Measurements from ENCODE around the gene SORT1.

Gene SORT1

DNA sequence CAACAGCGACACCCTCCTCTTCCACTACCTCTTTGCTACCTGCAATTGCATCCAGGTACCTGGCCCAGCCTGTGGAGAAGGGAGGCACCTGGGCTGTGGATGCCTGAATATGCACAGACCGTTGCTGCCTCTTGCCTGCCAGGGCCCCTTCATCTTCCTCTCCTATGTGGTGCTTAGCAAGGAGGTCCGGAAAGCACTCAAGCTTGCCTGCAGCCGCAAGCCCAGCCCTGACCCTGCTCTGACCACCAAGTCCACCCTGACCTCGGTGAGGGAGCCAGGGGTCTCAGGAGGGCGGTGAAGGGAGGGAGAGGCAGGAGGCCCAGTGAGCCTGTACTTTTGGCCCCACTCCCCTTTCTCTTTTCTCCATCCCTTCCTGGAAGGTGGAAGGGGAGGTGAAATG is 126.3 kb downstream of the SORT1 start:
- no peak for DNase-seq

DNA sequence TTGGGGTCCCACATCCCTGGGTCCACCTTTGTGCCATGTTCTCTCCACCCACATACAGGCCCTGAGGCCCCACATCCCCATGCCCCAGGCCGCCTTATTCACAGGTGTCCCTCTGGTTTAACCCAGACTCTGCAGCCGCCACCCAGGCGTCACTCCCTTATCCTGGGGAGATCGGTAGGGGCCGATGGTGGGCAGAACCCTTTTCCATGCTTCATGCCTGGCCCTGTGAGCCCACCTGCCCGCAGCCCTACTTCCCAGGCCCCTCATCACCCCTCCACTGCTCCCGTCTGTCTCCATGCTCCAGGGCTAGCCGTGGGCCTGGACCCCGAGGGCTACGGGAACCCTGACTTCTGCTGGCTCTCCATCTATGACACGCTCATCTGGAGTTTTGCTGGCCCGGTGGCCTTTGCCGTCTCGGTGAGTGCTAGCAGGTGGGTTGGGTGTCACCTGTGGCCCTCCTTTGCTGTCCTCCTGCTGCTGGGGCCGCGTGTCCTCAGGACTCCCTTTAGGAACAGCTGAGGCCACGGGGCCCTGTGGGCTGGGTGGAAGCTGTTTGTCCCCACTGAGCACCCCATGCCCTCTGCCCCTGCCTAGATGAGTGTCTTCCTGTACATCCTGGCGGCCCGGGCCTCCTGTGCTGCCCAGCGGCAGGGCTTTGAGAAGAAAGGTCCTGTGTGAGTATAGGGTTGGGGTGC is 126.9 kb downstream of the SORT1 start:
- DNase-seq, result no peak

GRCh38 chr1:109269981-109270622 is 127.6 kb downstream of the SORT1 start:
- DNase-seq, result no peak

DNA sequence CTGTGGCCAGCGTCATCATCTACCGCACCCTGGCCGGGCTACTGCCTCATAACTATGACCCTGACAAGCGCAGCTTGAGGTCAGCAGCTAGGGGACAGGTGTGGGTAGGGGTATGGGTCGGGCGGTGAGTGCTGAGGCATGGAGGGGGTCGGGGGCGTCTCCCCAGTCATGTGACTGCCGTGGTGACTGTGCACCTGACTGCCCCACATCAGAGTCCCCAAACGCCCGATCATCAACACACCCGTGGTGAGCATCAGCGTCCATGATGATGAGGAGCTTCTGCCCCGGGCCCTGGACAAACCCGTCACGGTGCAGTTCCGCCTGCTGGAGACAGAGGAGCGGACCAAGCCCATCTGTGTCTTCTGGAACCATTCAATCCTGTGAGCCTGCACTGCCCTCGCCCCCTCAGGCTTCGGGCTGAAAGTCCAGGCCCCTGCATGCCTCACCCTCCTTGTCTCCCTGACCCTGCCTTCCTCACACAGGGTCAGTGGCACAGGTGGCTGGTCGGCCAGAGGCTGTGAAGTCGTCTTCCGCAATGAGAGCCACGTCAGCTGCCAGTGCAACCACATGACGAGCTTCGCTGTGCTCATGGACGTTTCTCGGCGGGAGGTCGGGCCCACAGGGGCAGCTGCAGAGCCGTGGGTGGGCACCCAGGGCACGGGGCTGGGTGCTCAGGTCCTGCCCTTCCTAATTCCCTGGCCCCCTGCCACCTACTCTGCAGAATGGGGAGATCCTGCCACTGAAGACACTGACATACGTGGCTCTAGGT is 128.3 kb downstream of the SORT1 start:
- no peak for DNase-seq

GRCh38 chr1:109268431-109269211 is 129.1 kb downstream of the SORT1 start:
- DNase-seq, result no peak

- DNase-seq, result no peak
These were observed 129.9 kb downstream of the SORT1 start for GRCh38 chr1:109267743-109268300.

DNA sequence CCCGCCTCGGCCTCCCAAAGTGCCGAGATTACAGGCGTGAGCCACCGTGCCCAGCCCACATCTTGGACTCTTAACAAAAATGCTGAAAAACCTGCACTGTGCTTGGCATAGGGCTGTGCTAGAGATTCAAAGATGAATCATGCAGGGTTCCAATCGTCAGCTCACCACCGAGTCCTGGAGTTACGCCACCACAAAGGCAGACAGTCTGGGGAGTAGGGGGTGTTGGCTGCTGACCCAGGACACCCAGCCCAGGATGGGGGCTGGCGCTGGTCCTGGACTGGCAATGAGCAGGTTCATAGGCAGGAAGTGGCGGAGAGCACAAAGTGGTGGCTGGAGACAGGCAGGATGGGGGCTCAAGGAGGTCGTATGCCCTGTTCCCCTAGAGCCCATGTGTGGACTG is 130.8 kb downstream of the SORT1 start:
- no peak for DNase-seq

DNA sequence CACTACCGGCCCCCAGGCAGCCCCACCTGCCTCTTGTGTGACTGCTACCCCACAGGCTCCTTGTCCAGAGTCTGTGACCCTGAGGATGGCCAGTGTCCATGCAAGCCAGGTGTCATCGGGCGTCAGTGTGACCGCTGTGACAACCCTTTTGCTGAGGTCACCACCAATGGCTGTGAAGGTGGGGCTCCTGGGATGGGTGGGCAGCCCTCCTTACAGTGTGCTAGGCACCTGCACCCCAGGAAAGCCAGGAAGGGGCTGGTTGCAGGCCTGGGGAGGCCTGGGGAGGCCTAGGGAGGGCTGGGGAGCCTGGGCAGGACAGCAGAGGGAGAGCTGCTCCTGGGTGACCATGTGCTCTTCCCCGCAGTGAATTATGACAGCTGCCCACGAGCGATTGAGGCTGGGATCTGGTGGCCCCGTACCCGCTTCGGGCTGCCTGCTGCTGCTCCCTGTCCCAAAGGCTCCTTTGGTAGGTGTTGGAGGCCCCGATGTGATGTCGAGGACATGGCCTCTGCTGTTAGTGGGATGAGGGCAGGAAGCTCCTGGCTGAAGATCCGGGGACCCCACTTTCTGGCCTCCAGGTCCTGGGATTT is 131.9 kb downstream of the SORT1 start:
- no peak for DNase-seq

GRCh38 chr1:109265016-109265415 is 132.7 kb downstream of the SORT1 start:
- DNase-seq, result no peak

DNA sequence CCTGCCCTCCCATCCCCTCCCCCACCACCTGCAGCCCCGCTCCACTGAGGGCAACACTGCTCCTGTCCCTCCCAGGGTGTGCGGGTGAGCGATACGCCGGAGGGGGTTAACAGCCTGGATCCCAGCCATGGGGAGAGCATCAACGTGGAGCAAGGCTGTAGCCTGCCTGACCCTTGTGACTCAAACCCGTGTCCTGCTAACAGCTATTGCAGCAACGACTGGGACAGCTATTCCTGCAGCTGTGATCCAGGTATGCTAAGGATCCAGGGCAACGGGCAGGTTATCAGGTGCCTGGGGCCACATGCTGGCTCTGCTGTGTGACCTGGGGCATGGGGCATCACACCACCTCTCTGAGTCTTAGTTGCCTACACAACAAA is 133.4 kb downstream of the SORT1 start:
- no peak for DNase-seq

DNA sequence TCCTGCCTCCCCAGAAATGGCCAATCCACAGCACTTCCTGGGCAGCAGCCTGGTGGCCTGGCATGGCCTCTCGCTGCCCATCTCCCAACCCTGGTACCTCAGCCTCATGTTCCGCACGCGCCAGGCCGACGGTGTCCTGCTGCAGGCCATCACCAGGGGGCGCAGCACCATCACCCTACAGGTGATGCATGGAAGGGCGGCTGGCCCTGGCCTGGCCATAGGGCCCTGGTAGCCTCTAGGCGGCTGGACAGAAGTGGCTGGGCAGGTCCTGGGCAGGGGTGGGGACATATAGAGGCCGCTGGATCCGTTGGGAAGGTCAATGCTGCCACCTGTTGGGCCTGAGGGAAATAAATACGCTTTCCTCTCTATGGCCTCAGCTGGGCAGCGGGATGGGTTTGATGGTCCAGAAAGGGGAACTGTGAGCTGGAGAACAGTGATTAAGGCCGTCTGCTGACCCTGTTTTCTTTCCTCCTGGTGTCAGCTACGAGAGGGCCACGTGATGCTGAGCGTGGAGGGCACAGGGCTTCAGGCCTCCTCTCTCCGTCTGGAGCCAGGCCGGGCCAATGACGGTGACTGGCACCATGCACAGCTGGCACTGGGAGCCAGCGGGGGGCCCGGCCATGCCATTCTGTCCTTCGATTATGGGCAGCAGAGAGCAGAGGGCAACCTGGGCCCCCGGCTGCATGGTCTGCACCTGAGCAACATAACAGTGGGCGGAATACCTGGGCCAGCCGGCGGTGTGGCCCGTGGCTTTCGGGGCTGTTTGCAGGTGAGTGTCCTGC is 133.9 kb downstream of the SORT1 start:
- DNase-seq, result no peak

- no peak for DNase-seq
These were observed 134.5 kb downstream of the SORT1 start for GRCh38 chr1:109263234-109263596.

DNA sequence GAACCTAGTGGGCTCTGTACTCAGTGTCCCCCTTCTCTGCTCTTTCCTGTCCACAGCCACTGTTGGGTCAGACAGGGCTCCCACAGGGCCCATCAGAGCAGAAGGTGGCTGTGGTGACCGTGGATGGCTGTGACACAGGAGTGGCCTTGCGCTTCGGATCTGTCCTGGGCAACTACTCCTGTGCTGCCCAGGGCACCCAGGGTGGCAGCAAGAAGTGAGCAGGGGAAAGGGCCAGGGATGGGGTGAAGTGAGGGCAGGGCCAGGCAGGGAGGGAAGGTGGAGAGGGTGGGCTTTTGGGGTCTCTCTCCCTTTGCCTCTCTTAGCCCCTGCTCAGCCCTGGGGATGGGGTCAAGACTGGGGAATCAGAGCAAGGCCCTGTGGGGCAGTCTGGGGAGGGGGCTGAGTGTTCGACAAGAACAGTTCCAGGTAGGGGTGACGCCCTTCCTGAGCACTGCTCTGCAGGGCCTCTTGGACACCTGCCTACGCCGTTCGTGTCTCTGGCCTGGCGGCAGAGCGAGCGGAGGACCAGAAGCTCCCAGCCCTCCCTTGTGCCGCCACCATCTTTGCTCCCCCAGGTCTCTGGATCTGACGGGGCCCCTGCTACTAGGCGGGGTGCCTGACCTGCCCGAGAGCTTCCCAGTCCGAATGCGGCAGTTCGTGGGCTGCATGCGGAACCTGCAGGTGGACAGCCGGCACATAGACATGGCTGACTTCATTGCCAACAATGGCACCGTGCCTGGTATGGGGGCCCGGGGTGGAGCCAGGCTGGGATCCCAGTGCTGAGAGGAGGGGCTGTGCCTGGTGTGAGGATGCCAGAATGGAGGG is 135.3 kb downstream of the SORT1 start:
- DNase-seq, result no peak

DNA sequence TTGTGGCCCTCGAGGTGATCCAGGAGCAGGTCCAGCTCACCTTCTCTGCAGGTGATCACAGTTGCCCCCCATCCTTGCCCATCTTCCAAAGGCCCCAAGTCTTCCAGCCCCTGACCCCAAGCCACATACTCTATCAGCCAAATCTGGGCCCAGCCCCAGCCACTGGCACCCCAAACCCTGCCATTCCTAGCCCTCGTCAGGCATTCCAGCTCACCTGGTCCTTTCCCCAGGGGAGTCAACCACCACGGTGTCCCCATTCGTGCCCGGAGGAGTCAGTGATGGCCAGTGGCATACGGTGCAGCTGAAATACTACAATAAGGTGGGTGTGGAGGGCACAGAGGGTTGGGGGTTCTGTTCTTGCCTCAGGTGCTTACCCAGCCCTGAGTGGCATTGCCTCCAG is 136.1 kb downstream of the SORT1 start:
- no peak for DNase-seq

DNA sequence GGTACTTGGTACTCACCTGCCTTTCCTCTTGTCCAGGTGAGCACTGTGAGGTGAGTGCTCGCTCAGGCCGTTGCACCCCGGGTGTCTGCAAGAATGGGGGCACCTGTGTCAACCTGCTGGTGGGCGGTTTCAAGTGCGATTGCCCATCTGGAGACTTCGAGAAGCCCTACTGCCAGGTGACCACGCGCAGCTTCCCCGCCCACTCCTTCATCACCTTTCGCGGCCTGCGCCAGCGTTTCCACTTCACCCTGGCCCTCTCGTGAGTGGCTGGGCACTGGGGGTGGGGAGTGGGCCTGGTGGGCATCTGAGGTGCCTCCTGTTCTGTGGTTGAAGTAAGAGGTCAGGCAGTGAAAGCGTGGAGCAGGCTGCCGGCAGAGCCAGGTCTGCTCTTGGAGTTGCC is 136.7 kb downstream of the SORT1 start:
- no peak for DNase-seq

- no peak for DNase-seq
These were observed 137.8 kb downstream of the SORT1 start for GRCh38 chr1:109259674-109260557.

Measured in cerebellar nuclear complex (tissue), 1 donor.